MM.1S (cell line): ENCODE measurements around the gene NFATC4.

Experiments used
- DNase-seq: peaks from one replicate; pipeline ENCODE4 v3.0.0-alpha.2; 2015
- H2AFZ ChIP-seq: fragments of 300-600 bp; sonication (generic); 2 replicates; pipeline ENCODE4 v1.6.0; 2016; ENCODE audit warnings: antibody characterized with exemption, low read length
- H3F3A ChIP-seq: fragments of 300-600 bp; sonication (generic); 2 replicates; pipeline ENCODE4 v1.6.1; 2016; ENCODE audit warnings: mild to moderate bottlenecking, antibody characterized with exemption, low read length, moderate library complexity, mixed read lengths; ENCODE audit not compliant: insufficient read depth
- H3K27ac ChIP-seq: fragments of 300-600 bp; sonication (generic); 2 replicates; pipeline ENCODE4 v1.5.1; 2016; ENCODE audit warnings: mild to moderate bottlenecking, low read length
- H3K27me3 ChIP-seq: fragments of 300-600 bp; sonication (generic); replicated peaks from 2 replicates; pipeline ENCODE4 v1.6.0; 2016; ENCODE audit warnings: low read length; ENCODE audit not compliant: insufficient read depth
- H3K36me3 ChIP-seq: fragments of 300-600 bp; sonication (generic); replicated peaks from 2 replicates; pipeline ENCODE4 v1.6.1; 2016; ENCODE audit warnings: mild to moderate bottlenecking, low read length, mixed read lengths; ENCODE audit not compliant: insufficient read depth
- H3K4me1 ChIP-seq: fragments of 300-600 bp; sonication (generic); 2 replicates; pipeline ENCODE4 v1.6.1; 2016; ENCODE audit warnings: low read length, mixed read lengths
- H3K4me2 ChIP-seq: fragments of 300-600 bp; sonication (generic); 2 replicates; pipeline ENCODE4 v1.6.0; 2016; ENCODE audit warnings: low read depth, low read length
- H3K4me3 ChIP-seq: fragments of 300-600 bp; sonication (generic); 2 replicates; pipeline ENCODE4 v1.5.1; 2016; ENCODE audit warnings: low read length, mixed read lengths
- H3K79me2 ChIP-seq: fragments of 300-600 bp; sonication (generic); 2 replicates; pipeline ENCODE4 v1.6.1; 2016; ENCODE audit warnings: mixed run types, low read length, mixed read lengths
- H3K9ac ChIP-seq: fragments of 300-600 bp; sonication (generic); 2 replicates; pipeline ENCODE4 v1.6.1; 2016; ENCODE audit warnings: low read length, mixed read lengths
- H3K9me2 ChIP-seq: fragments of 300-600 bp; sonication (generic); replicated peaks from 2 replicates; pipeline ENCODE4 v1.6.1; 2016; ENCODE audit warnings: mild to moderate bottlenecking, low read length, mixed read lengths; ENCODE audit not compliant: insufficient read depth
- H3K9me3 ChIP-seq: fragments of 300-600 bp; sonication (generic); replicated peaks from 2 replicates; pipeline ENCODE4 v1.6.1; 2016; ENCODE audit warnings: mild to moderate bottlenecking, low read length, mixed read lengths; ENCODE audit not compliant: insufficient read depth
- H4K20me1 ChIP-seq: fragments of 300-600 bp; sonication (generic); 2 replicates; pipeline ENCODE4 v1.6.1; 2016; ENCODE audit warnings: mild to moderate bottlenecking, low read length, moderate library complexity, mixed read lengths; ENCODE audit not compliant: insufficient read depth
- CTCF ChIP-seq: fragments of 300-600 bp; sonication (generic); IDR thresholded peaks from 2 replicates; pipeline ENCODE4 v1.5.1; 2016; ENCODE audit warnings: antibody characterized with exemption, low read length, mixed read lengths
- EZH2 ChIP-seq: fragments of 300-600 bp; sonication (generic); optimal IDR thresholded peaks from 2 replicates; pipeline ENCODE3; 2017; ENCODE audit warnings: low read depth, mild to moderate bottlenecking, antibody characterized with exemption, low read length, mixed read lengths
- EZH2phosphoT487 ChIP-seq: fragments of 300-600 bp; sonication (generic); IDR thresholded peaks from 2 replicates; pipeline ENCODE4 v1.6.1; 2018; ENCODE audit warnings: antibody characterized with exemption, low read length

Gene NFATC4

DNA sequence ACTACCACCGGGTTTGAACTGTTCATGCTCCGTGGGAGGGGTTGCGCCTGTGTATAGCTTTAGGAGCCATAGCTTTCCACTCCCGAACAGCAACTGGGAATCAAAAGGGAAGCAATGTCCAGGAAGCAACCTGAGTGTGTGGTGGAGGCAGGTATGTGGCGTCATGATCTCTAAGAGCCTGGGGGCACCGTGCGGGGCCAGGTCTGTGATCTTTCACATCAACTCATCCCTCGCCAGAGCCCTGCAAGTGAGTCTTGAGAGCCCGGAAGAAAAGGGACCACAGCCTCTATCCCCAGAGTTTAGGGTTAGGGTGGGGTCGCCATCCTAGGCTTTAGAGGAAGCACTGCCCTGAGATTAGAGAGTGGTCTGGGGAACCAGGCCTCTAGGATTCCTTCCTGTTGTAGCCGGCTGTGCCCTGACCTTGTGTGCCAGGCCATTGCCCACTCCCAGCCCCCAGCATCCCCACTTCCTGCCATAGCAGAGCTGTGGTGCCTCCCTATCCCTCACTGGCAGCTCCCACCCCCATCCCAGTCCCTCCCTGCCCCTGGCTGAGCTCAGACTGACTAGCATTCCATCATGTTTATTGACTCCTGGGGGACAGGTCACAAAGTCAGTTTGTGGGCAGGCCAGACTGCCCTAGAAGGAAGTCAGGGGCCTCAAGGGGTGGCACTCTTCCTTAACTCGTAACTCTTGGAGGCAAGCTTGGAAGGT lies 32.4 kb upstream of the NFATC4 start:
- H3F3A ChIP-seq, result no peaks in the 10 kb centered on the region
- no peak overlapping the region for H3K4me3 ChIP-seq
- H3K9ac ChIP-seq, result no peak overlapping the region
- no peaks in the 10 kb centered on the region for H3K36me3 ChIP-seq
- no peaks in the 10 kb centered on the region for H3K9me2 ChIP-seq
- no peaks in the 10 kb centered on the region for H3K9me3 ChIP-seq
- H2AFZ ChIP-seq, result no peak overlapping the region
- no peak overlapping the region for H3K27ac ChIP-seq
- no peaks in the 10 kb centered on the region for H3K27me3 ChIP-seq
- H3K4me2 ChIP-seq, result no peak overlapping the region
- DNase-seq, result no peak
- no peaks in the 10 kb centered on the region for H3K79me2 ChIP-seq
- no peaks in the 10 kb centered on the region for H4K20me1 ChIP-seq
- 0 out of 2 replicates have a peak, but pooled peaks cover 3% of the 10 kb centered on the region for H3K4me1 ChIP-seq
- TF ChIP-seq EZH2phosphoT487 (no peak), EZH2 (no peak), CTCF (no peak)

- Histone ChIP-seq H3K4me2 (no peak overlapping the region), H3K27ac (no peak overlapping the region), H3K27me3 (no peaks in the 10 kb centered on the region), H3K9me2 (no peaks in the 10 kb centered on the region), H3F3A (no peaks in the 10 kb centered on the region), H3K36me3 (no peaks in the 10 kb centered on the region), H4K20me1 (no peaks in the 10 kb centered on the region), H3K4me3 (no peak overlapping the region), H3K4me1 (0 out of 2 replicates have a peak, but pooled peaks cover 3% of the 10 kb centered on the region), H3K9me3 (no peaks in the 10 kb centered on the region), H3K9ac (no peak overlapping the region), H3K79me2 (no peaks in the 10 kb centered on the region), H2AFZ (no peak overlapping the region)
- no peak for DNase-seq
- no peak for TF ChIP-seq EZH2
- no peak for TF ChIP-seq CTCF
- no peak for TF ChIP-seq EZH2phosphoT487
Observed at GRCh38 chr14:24337144-24337823, 30.7 kb upstream of the NFATC4 start.

GRCh38 chr14:24337824-24338175 lies 30.2 kb upstream of the NFATC4 start:
- H3K27ac ChIP-seq, result no peak overlapping the region
- H3K9me3 ChIP-seq, result no peaks in the 10 kb centered on the region
- no peak overlapping the region for H2AFZ ChIP-seq
- no peak overlapping the region for H3K9ac ChIP-seq
- no peaks in the 10 kb centered on the region for H3K79me2 ChIP-seq
- no peak overlapping the region for H3K4me2 ChIP-seq
- no peak for DNase-seq
- H3K36me3 ChIP-seq, result no peaks in the 10 kb centered on the region
- H3F3A ChIP-seq, result no peaks in the 10 kb centered on the region
- no peak for TF ChIP-seq EZH2
- H3K4me1 ChIP-seq, result 0 out of 2 replicates have a peak, but pooled peaks cover under 1% of the 10 kb centered on the region
- H3K9me2 ChIP-seq, result no peaks in the 10 kb centered on the region
- H3K27me3 ChIP-seq, result no peaks in the 10 kb centered on the region
- no peaks in the 10 kb centered on the region for H4K20me1 ChIP-seq
- H3K4me3 ChIP-seq, result no peak overlapping the region

DNA sequence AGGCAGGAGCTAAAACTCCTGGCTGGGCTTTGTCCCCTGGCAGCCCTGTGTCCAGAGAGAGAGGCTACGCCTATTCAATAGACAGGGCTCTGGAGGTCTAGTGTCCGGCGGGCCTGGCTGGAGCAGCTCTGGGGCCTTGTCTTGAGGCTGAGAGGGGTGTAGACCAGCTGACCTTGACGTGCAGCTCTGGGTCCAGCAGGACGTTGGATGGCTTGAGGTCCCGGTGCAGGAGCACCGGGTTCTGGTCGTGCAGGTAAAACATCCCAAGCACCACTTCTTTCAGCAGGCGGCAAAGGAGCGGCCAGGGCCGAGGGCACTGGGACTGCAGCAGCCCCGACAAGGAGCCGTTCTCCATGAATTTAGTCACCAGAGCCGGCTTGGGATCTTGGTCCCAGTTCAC lies 29.1 kb upstream of the NFATC4 start:
- H3K4me2 ChIP-seq, result peak overlapping the region; percentile 79; the same call in 1 of the 2 replicates
- H2AFZ ChIP-seq, result no peak overlapping the region
- H3K27me3 ChIP-seq, result no peaks in the 10 kb centered on the region
- no peaks in the 10 kb centered on the region for H3K9me2 ChIP-seq
- H3K4me3 ChIP-seq, result no peak overlapping the region
- H3K4me1 ChIP-seq, result no peaks in the 10 kb centered on the region
- TF ChIP-seq EZH2, result no peak
- TF ChIP-seq EZH2phosphoT487, result no peak
- TF ChIP-seq CTCF, result no peak
- H3K36me3 ChIP-seq, result no peaks in the 10 kb centered on the region
- H3F3A ChIP-seq, result no peaks in the 10 kb centered on the region
- H3K27ac ChIP-seq, result no peak overlapping the region
- H4K20me1 ChIP-seq, result no peaks in the 10 kb centered on the region
- no peak overlapping the region for H3K9ac ChIP-seq
- no peaks in the 10 kb centered on the region for H3K79me2 ChIP-seq
- DNase-seq, result no peak
- H3K9me3 ChIP-seq, result no peaks in the 10 kb centered on the region
